IMR-90 (cell line): ENCODE results near the gene NR1H4. TPM values are rescaled to one million over a fixed set of nuclear protein-coding genes. Genes with fewer than 3 reads are reported as not detected.

Experiments used
- ATAC-seq: fragments of 200-7000 bp; cut with Tn5 transposase; 2 replicates; pipeline ENCODE4 v1.9.1; 2020; ENCODE audit warnings: low read depth, mild to moderate bottlenecking, moderate library complexity
- BruUV-seq: library from RNA; stranded (reverse); fragments of 400-500 nt; replicated peaks from 2 replicates; lab custom pipeline; 2021; lab: Mats Ljungman, UMichigan
- CTCF ChIA-PET: fragments of 300-600 bp; formaldehyde crosslinking; extraction: SDS; loops from one replicate; lab custom pipeline; 2021; ENCODE audit warnings: antibody characterized with exemption; lab: Yijun Ruan, JAX
- POLR2A ChIA-PET: fragments of 300-600 bp; sonication (Branson Sonifier 250); formaldehyde crosslinking; loops from one replicate; lab custom pipeline; 2022; ENCODE audit warnings: antibody characterized with exemption; ENCODE audit not compliant: unreplicated experiment; lab: Charles Lee
- DNase-seq: peaks from one replicate; pipeline ENCODE4 v3.0.0; 2013
- H2AFZ ChIP-seq: replicated peaks from 2 replicates; pipeline ENCODE3; 2013; ENCODE audit warnings: low read length, mild to moderate bottlenecking; ENCODE audit not compliant: poor library complexity
- H2AK5ac ChIP-seq: 2 replicates; pipeline ENCODE4 v1.6.1; 2013; ENCODE audit warnings: low read depth, low read length, inconsistent platforms
- H2AK9ac ChIP-seq: replicated peaks from 2 replicates; pipeline ENCODE3; 2013; ENCODE audit warnings: mild to moderate bottlenecking, low read depth, low read length, moderate library complexity; ENCODE audit not compliant: poor library complexity
- H2BK120ac ChIP-seq: 2 replicates; pipeline ENCODE4 v1.6.1; 2013; ENCODE audit warnings: low read depth, low read length, inconsistent platforms
- H2BK15ac ChIP-seq: 3 replicates; pipeline ENCODE4 v1.6.1; 2013; ENCODE audit warnings: low read depth, low read length, inconsistent platforms
- H2BK20ac ChIP-seq: 2 replicates; pipeline ENCODE4 v1.6.1; 2013; ENCODE audit warnings: low read depth, mild to moderate bottlenecking, inconsistent platforms, low read length, moderate library complexity
- H2BK5ac ChIP-seq: 2 replicates; pipeline ENCODE4 v1.6.1; 2013; ENCODE audit warnings: mild to moderate bottlenecking, low read depth, low read length, inconsistent platforms; ENCODE audit not compliant: poor library complexity, severe bottlenecking
- H3K14ac ChIP-seq: replicated peaks from 2 replicates; pipeline ENCODE4 v1.6.1; 2013; ENCODE audit warnings: low read depth, low read length, inconsistent platforms
- H3K18ac ChIP-seq: 2 replicates; pipeline ENCODE4 v1.6.1; 2013; ENCODE audit warnings: low read depth, low read length, control low read depth
- H3K23ac ChIP-seq: 2 replicates; pipeline ENCODE4 v1.6.1; 2013; ENCODE audit warnings: low read depth, low read length, inconsistent platforms
- H3K27ac ChIP-seq: 2 replicates; pipeline ENCODE4 v1.5.1; 2013; ENCODE audit warnings: mild to moderate bottlenecking, control low read depth, low read length; ENCODE audit not compliant: insufficient read depth
- H3K27me3 ChIP-seq: 2 replicates; pipeline ENCODE4 v1.6.1; 2013; ENCODE audit warnings: low read length; ENCODE audit not compliant: control insufficient read depth, insufficient read depth
- H3K36me3 ChIP-seq: 2 replicates; pipeline ENCODE4 v1.6.1; 2013; ENCODE audit warnings: low read length, mixed read lengths; ENCODE audit not compliant: control insufficient read depth, insufficient read depth
- H3K4ac ChIP-seq: 2 replicates; pipeline ENCODE4 v1.6.1; 2013; ENCODE audit warnings: low read depth, low read length, inconsistent platforms
- H3K4me1 ChIP-seq: 2 replicates; pipeline ENCODE4 v1.6.1; 2013; ENCODE audit warnings: low read length, mixed read lengths; ENCODE audit not compliant: control insufficient read depth, insufficient read depth
- H3K4me2 ChIP-seq: 2 replicates; pipeline ENCODE4 v1.6.1; 2013; ENCODE audit warnings: low read depth, mild to moderate bottlenecking, control low read depth, low read length, moderate library complexity
- H3K4me3 ChIP-seq: 2 replicates; pipeline ENCODE4 v1.5.1; 2013; ENCODE audit warnings: low read depth, mild to moderate bottlenecking, control low read depth, low read length, moderate library complexity; ENCODE audit not compliant: insufficient read depth
- H3K56ac ChIP-seq: 2 replicates; pipeline ENCODE4 v1.6.1; 2013; ENCODE audit warnings: low read length, inconsistent platforms; ENCODE audit not compliant: insufficient read depth; ENCODE audit errors: extremely low read depth
- H3K79me1 ChIP-seq, 2 experiments: 2 replicates each; pipeline ENCODE4 v1.6.1; 2013; ENCODE audit warnings: low read length in 2 of 2, inconsistent platforms in 1 of 2, low read depth in 1 of 2
- H3K9ac ChIP-seq: 2 replicates; pipeline ENCODE4 v1.6.1; 2013; ENCODE audit warnings: low read depth, low read length, control low read depth
- H3K9me1 ChIP-seq: 2 replicates; pipeline ENCODE4 v1.6.1; 2013; ENCODE audit warnings: low read length, inconsistent platforms; ENCODE audit not compliant: insufficient read depth
- H3K9me3 ChIP-seq: 2 replicates; pipeline ENCODE4 v1.6.1; 2013; ENCODE audit warnings: low read length; ENCODE audit not compliant: control insufficient read depth, insufficient read depth
- H4K20me1 ChIP-seq: 2 replicates; pipeline ENCODE4 v1.6.1; 2013; ENCODE audit warnings: low read length, inconsistent platforms; ENCODE audit not compliant: insufficient read depth
- H4K5ac ChIP-seq: 2 replicates; pipeline ENCODE4 v1.6.1; 2013; ENCODE audit warnings: mild to moderate bottlenecking, low read depth, low read length, control low read depth
- H4K8ac ChIP-seq, 2 experiments: 2 replicates each; pipeline ENCODE4 v1.6.1; 2013; ENCODE audit warnings: low read depth in 2 of 2, low read length in 2 of 2, control low read depth in 1 of 2, inconsistent platforms in 1 of 2
- H4K91ac ChIP-seq: 2 replicates; pipeline ENCODE4 v1.6.1; 2013; ENCODE audit warnings: low read depth, low read length, inconsistent platforms; ENCODE audit not compliant: insufficient read depth
- BHLHE40 ChIP-seq: fragments of 150-350 bp; IDR thresholded peaks from 2 replicates; pipeline ENCODE4 v1.6.1; 2016; ENCODE audit warnings: mild to moderate bottlenecking, low read depth, low read length
- MAFK ChIP-seq: IDR thresholded peaks from 2 replicates; pipeline ENCODE4 v1.6.1; 2012; ENCODE audit warnings: low read depth, low read length, improper control_type of control experiment
- MAZ ChIP-seq: IDR thresholded peaks from 2 replicates; pipeline ENCODE4 v1.6.1; 2012; ENCODE audit warnings: low read depth, mild to moderate bottlenecking, low read length, improper control_type of control experiment, moderate library complexity, borderline replicate concordance
- MXI1 ChIP-seq: IDR thresholded peaks from 2 replicates; pipeline ENCODE4 v1.6.1; 2012; ENCODE audit warnings: low read depth, mild to moderate bottlenecking, low read length, moderate library complexity, borderline replicate concordance
- POLR2A ChIP-seq: IDR thresholded peaks from 2 replicates; pipeline ENCODE4 v1.6.1; 2012; ENCODE audit warnings: mild to moderate bottlenecking, low read depth, low read length
- RAD21 ChIP-seq: IDR thresholded peaks from 2 replicates; pipeline ENCODE4 v1.6.1; 2012; ENCODE audit warnings: low read length, improper control_type of control experiment
- RCOR1 ChIP-seq: IDR thresholded peaks from 2 replicates; pipeline ENCODE4 v1.6.1; 2012; ENCODE audit warnings: mild to moderate bottlenecking, low read length, improper control_type of control experiment; ENCODE audit not compliant: insufficient replicate concordance
- SMC3 ChIP-seq: fragments of 150-350 bp; IDR thresholded peaks from 2 replicates; pipeline ENCODE4 v1.6.1; 2016; ENCODE audit warnings: low read depth, mild to moderate bottlenecking, antibody characterized with exemption, low read length, moderate library complexity
- WGBS, 2 experiments: methylation state at CpG; one replicate each; pipeline versions ENCODE4 v1.1.5 to v1.1.7; 2013; ENCODE audit warnings: missing lambda C conversion rate in 2 of 2; ENCODE audit not compliant: insufficient read length in 1 of 2; ENCODE audit errors: extremely low coverage in 2 of 2; 5-methylcytosine and 5-hydroxymethylcytosine counted together
- dilution Hi-C: fragments of 300-500 bp; cut with HindIII; formaldehyde crosslinking; loops from one replicate; pipeline ENCODE4 v1.14.3; 2018; ENCODE audit warnings: low sequenced_read_pairs; ENCODE audit not compliant: unreplicated experiment
- in situ Hi-C: fragments of 300-500 bp; cut with MboI; formaldehyde crosslinking; loops from 3 replicates; pipeline ENCODE4 v1.14.3; 2019; ENCODE audit warnings: low sequenced_read_pairs, inconsistent platforms, mixed read lengths
- intact Hi-C: fragments of 100-400 bp; cut with micrococcal nuclease; formaldehyde crosslinking; loops from 2 replicates; pipeline ENCODE4 v1.10.0; 2022
- polyA plus RNA-seq, 3 experiments: library from polyadenylated mRNA; depleted of rRNA; stranded (reverse); fragments of >200 nt; gene quantifications; 2 replicates each; pipeline ENCODE4 v1.2.3, GENCODE V29; 2012; ENCODE audit warnings: low replicate concordance in 1 of 3
- total RNA-seq: library from RNA; depleted of rRNA; stranded (reverse); fragments of >200 nt; gene quantifications from 2 replicates; pipeline ENCODE4 v1.2.3, GENCODE V29; 2012
- TF ChIP-seq, protein P1 (sequence below): fragments of 150-350 bp; IDR thresholded peaks from 2 replicates; pipeline ENCODE4 v1.6.1; 2016; ENCODE audit warnings: low read depth, mild to moderate bottlenecking, low read length, moderate library complexity, borderline replicate concordance
- TF ChIP-seq, protein P2 (sequence below): fragments of 150-350 bp; IDR thresholded peaks from 2 replicates; pipeline ENCODE4 v1.6.1; 2017; ENCODE audit warnings: mild to moderate bottlenecking, antibody characterized with exemption, low read length, low read depth

NR1H4 gene
- total and polyA plus RNA-seq, 2 of the 4 experiments (the other 2 are of a cell fraction): not detected

DNA sequence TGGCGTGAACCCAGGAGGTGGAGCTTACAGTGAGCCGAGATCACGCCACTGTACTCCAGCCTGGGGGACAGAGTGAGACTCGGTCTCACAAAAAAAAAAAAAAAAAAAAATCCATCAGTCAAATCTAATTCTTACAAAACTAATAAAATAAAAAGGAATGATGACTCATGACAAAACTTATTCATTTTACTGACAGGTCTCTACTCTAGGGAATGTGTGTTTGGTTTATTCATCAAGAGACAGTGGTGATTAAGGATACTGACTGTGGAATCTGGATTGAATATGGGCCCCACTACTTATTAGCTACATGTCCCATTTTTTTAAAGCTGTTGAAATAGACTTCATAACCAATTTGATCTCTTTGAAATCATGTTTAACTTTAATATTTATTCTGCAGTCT, 70.5 kb downstream of the NR1H4 start:
- Histone ChIP-seq H4K91ac (no peak overlapping the region), H2BK120ac (no peak overlapping the region), H3K4me2 (no peak overlapping the region), H3K27me3 (no peaks in the 10 kb centered on the region), H2BK5ac (no peak overlapping the region), H2AK5ac (no peak overlapping the region), H3K4ac (no peak overlapping the region), H3K9me3 (no peaks in the 10 kb centered on the region), H2BK20ac (no peak overlapping the region), H3K4me1 (no peaks in the 10 kb centered on the region), H4K8ac (no peak overlapping the region), H3K18ac (no peak overlapping the region), H3K56ac (no peak overlapping the region), H2AFZ (no peak overlapping the region), H3K9ac (no peak overlapping the region), H3K14ac (no peak overlapping the region), H4K5ac (no peak overlapping the region), H3K79me1 (no peaks in the 10 kb centered on the region), H3K27ac (no peak overlapping the region), H3K23ac (no peak overlapping the region), H2AK9ac (no peak overlapping the region), H4K20me1 (no peaks in the 10 kb centered on the region), H3K4me3 (no peak overlapping the region), H2BK15ac (no peak overlapping the region), H3K36me3 (no peaks in the 10 kb centered on the region), H3K9me1 (no peaks in the 10 kb centered on the region)
- TF ChIP-seq MXI1 (no peak), RCOR1 (no peak), RAD21 (no peak), POLR2A (no peak), MAFK (no peak), SMC3 (no peak), BHLHE40 (no peak), MAZ (no peak)
- TF ChIP-seq, protein P1, sequence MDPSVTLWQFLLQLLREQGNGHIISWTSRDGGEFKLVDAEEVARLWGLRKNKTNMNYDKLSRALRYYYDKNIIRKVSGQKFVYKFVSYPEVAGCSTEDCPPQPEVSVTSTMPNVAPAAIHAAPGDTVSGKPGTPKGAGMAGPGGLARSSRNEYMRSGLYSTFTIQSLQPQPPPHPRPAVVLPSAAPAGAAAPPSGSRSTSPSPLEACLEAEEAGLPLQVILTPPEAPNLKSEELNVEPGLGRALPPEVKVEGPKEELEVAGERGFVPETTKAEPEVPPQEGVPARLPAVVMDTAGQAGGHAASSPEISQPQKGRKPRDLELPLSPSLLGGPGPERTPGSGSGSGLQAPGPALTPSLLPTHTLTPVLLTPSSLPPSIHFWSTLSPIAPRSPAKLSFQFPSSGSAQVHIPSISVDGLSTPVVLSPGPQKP: no peak
- TF ChIP-seq, protein P2, sequence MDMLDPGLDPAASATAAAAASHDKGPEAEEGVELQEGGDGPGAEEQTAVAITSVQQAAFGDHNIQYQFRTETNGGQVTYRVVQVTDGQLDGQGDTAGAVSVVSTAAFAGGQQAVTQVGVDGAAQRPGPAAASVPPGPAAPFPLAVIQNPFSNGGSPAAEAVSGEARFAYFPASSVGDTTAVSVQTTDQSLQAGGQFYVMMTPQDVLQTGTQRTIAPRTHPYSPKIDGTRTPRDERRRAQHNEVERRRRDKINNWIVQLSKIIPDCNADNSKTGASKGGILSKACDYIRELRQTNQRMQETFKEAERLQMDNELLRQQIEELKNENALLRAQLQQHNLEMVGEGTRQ: no peak
- no peak for ATAC-seq
- CTCF ChIA-PET: interaction anchor here (0.7 kb wide), 1 partner anchor 22 kb away, joined by 3 read pairs; no protein-coding TSS in a partner anchor
- POLR2A ChIA-PET: no interaction called here
- WGBS, 2 experiments: no CpG with 5 or more reads among the region's 4 CpGs
- in situ Hi-C loops: loop anchor here (25.0 kb wide), 1 partner anchor 182 kb away; the partner anchor contains the start of gene SLC17A8
- dilution Hi-C loops: no loop called here
- no TSS peak for BruUV-seq
- no peak for DNase-seq
- intact Hi-C loops: no loop called here
